Urothelium cell line (cell line): ENCODE results near the gene RNPC3.

Experiments used
- DNase-seq: peaks from one replicate; pipeline ENCODE4 v3.0.0; 2011; ENCODE audit warnings: low spot score, mixed read lengths
- FAIRE-seq: peaks from 2 replicates; lab custom pipeline; 2011; peaks lifted over from hg19 to GRCh38; lab: Jason Lieb, UNC

Gene RNPC3, protein sequence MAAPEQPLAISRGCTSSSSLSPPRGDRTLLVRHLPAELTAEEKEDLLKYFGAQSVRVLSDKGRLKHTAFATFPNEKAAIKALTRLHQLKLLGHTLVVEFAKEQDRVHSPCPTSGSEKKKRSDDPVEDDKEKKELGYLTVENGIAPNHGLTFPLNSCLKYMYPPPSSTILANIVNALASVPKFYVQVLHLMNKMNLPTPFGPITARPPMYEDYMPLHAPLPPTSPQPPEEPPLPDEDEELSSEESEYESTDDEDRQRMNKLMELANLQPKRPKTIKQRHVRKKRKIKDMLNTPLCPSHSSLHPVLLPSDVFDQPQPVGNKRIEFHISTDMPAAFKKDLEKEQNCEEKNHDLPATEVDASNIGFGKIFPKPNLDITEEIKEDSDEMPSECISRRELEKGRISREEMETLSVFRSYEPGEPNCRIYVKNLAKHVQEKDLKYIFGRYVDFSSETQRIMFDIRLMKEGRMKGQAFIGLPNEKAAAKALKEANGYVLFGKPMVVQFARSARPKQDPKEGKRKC

DNA sequence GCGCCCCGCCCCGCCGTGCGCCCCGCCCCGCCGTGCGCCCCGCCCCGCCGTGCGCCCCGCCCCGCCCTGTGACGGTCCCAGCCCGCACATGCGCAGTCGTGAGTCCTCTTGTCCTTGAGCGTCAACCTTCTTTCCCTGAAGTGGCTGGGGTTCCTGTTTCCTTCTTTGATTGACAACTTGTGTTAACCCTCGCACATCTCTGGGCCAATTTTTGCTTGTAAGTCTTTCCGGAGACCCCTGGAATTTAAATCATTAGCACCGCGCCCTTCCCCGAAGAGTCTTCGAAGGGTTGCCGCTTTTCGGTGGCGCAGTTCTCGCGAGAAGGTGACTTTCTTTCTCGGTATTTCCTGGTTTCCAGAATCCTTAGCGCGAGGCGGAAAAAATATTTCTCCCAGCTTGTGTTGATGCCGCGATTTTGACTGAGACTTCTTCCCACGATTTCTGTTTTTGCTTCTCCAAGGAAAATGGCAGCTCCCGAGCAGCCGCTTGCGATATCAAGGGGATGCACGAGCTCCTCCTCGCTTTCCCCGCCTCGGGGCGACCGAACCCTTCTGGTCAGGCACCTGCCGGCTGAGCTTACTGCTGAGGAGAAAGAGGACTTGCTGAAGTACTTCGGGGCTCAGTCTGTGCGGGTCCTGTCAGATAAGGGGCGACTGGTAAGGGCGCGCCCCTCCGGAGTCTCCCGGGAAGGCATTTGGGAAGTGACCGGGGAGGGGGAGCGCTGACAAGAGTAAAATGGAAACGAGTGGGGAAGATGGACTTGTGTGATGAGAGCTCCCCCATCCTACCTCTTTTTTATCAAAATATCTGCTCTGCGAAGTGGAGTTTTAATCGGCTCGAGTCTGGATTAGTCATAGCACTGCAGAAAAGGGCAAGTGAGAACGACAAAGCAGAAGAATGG is at the start of gene RNPC3:
Gene RNPC3, plus strand, starts transcription at position 93 of the 901 bp plus-strand sequence. Its CDS starts 372 bp downstream, at position 465.
- no peak for FAIRE-seq
- peak; percentile 81 for DNase-seq

GRCh38 chr1:103477101-103477500 is 48.4 kb upstream of the RNPC3 start:
- FAIRE-seq (no peak), DNase-seq (no peak)

- no peak for DNase-seq
Measured at GRCh38 chr1:103489935-103490334, 35.6 kb upstream of the RNPC3 start.

GRCh38 chr1:103492003-103492625 is 33.4 kb upstream of the RNPC3 start:
- FAIRE-seq (no peak), DNase-seq (no peak)

More at GRCh38 chr1:103489935-103490334, 35.6 kb upstream of the RNPC3 start:
- FAIRE-seq = no peak

- FAIRE-seq (no peak), DNase-seq (no peak)
Measured at GRCh38 chr1:103496014-103496635, 29.4 kb upstream of the RNPC3 start.

GRCh38 chr1:103497404-103497803 is 28.1 kb upstream of the RNPC3 start:
- DNase-seq = no peak
- FAIRE-seq = no peak

DNA sequence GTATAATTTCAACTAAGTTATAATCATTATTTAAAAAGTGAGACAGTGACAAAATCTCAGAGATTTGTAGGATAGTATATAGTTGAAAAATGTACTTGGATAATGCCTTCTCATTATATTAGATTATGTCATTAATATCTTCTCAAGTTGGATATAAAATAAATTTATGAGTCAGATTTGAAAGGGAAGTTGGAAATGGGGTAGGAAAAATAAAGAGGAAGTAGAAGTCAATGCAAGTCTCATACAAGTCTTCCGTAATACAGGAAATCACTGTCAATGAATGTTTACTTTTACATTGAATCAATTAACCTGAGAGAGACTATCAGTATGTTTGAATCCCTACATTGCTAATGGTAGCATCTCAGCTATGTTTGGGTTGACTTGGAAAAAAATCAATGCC is 16.2 kb upstream of the RNPC3 start:
- no peak for FAIRE-seq
- no peak for DNase-seq

DNA sequence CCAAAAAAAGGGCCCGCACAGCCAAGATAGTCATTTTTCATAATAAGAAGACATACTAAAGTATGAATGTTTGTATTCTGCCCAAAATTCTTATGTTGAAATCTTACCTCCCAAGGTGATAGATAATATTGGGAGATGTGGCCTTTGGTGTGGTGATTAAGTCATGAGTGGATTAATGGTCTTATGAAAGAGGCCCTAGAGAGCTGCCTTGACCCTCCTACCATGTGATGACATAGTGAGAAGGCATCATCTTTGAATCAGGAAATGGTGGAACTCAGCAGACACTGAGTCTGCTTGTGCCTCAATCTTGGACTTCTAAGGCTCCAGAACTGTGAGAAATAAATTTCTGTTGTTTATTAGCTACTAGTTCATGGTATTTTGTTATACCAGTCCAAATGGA is 11.8 kb upstream of the RNPC3 start:
- DNase-seq (no peak), FAIRE-seq (no peak)

DNA sequence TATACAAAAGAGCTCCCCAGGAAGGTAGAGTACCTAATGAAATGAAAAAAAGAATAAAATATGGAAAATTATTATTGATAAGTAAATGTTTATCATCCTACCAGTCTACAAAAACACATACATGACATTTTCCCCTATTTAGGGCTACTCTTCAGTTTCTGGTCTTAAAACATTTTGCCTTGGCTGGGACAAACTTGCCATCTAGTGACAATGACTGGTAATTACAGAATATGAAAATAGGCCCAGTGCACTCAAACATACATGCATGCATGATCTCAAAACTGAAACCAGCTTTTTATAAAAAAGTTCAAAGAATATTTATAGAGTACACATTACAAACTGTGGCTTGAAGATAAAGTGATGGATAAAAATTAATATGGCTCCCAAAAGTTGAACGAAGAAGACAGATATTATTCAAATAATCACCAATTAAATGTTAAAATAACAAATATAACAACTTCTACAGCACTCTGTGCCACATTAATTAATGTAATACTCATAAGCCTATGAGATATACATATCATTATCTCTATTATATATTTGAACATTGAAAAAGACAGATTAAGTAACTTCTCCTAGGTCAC is 10.5 kb upstream of the RNPC3 start:
- DNase-seq (peak; percentile 18), FAIRE-seq (no peak)

DNA sequence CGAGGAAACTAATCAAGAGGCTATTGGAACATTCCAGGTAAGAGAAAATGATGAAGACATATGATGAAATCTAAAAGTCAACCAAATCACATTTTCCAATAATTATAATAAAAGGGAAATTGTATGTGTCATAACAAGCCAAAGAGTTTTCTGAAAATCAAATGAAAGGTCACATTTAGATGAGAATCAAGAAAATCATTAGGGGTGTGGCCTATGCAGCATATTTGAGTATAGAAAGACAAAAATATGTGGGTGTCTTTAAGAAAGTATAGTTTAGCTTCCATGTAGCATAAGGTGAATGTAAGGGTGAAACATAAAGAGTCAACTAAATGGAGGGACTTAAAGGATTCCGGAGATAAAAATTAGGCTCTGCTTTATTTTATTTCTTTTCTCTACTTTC is 9.2 kb upstream of the RNPC3 start:
- FAIRE-seq = no peak
- no peak for DNase-seq

- FAIRE-seq (no peak), DNase-seq (peak; percentile 4)
Measured at GRCh38 chr1:103516693-103517092, 8.8 kb upstream of the RNPC3 start.

DNA sequence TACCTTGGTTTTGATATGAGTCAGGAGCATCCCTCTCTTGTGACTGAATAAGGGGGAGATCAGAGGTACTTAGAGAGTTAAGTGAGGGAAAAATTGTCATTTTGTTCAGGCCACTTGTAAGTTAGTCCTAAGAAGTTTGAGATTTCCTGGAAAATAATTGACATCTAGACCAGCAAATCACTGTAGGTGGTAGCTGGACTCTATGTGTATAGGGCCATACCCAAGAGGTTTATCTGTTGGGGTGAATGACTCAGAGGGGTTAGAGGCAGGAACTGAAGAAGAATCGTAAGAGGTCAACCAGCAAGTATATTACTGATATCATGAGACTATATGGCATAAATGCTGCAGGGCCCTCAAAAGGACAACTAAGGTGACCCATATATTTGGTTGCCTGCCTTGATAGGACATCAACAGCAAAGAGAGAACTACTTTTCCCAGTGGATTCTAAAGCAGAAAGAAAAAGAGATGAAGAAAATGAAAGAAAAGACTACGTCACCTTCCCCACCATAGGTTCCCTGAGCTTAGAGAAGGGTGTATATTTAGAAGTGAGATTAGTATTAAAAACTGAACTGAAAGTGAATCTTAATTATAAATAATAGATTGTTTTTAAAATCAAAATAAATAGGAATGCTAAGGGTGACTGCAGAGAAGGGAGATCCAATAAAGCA is 8.0 kb upstream of the RNPC3 start:
- no peak for DNase-seq
- no peak for FAIRE-seq

GRCh38 chr1:103520822-103521221 is 4.7 kb upstream of the RNPC3 start:
- FAIRE-seq = no peak
- no peak for DNase-seq

GRCh38 chr1:103523346-103523745 is 2.2 kb upstream of the RNPC3 start:
- FAIRE-seq (no peak), DNase-seq (no peak)

DNA sequence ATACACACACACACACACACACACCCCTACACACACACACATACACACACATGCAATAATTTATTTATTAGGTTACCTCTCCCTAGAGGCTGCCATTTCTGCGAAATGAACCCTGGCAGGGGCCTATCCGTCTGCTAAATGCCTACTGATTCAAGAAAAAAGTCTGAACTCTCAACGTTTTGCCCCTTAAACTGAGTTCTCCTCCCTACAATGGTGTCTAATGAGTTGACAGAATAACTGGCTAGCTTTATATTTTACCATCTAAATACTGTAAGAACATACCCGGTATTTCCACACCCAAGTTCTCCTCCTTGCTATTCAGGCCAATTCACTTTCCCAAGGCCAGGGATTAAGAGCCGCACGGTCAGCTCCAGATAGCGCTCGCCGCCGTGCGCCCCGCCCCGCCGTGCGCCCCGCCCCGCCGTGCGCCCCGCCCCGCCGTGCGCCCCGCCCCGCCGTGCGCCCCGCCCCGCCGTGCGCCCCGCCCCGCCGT is 339 bp upstream of the RNPC3 start:
- DNase-seq (peak; percentile 63), FAIRE-seq (no peak)

DNA sequence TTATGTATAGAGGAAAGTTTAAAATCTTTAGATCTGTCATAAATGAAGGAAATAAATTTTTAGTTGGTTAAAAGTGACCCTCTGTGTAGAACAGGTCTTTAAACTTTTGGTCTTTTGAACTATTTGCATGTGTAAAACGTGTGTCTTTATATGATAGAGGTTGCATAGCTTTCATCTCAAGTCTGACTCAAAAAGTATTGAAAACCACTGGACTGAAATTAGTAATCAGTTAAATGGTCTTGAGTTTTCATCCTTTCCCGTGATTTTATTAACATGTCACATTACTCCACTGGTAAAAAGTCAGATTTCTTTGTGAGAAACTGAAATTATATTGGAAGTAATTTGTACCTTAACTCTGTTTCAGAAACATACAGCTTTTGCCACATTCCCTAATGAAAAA is 1.8 kb downstream of the RNPC3 start:
- FAIRE-seq (no peak), DNase-seq (no peak)

GRCh38 chr1:103529746-103530145 is 4.2 kb downstream of the RNPC3 start:
- FAIRE-seq (no peak), DNase-seq (no peak)

DNA sequence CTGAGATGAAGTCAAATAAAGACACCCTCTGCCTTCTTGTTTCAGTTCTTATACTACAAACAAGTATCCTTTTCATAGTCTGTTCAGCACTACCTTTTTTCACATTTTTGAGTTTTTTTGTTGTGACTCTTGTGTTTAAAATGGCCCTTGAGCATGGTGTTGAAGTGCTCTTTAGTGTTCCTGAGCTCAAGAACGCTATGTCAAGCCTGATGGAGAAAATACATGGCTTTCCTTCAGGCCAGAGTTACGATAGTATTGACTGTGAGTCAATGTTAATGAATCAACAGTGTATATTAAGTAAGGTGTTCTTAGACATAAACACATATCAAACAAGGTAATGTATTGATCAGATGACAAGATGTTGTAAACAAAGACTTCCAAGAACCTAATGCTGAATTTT is 12.7 kb downstream of the RNPC3 start:
- FAIRE-seq (no peak), DNase-seq (no peak)

GRCh38 chr1:103541431-103541830 is 15.9 kb downstream of the RNPC3 start:
- FAIRE-seq = no peak

GRCh38 chr1:103546496-103546895 is 21.0 kb downstream of the RNPC3 start:
- FAIRE-seq (no peak), DNase-seq (no peak)

More at GRCh38 chr1:103541431-103541830, 15.9 kb downstream of the RNPC3 start:
- DNase-seq = no peak
